DMS153 treated with DMSO at 0.1 percent for 48 hours (cell line): ENCODE measurements around the gene RACK1.

ENCODE experiments used
- DNase-seq: peaks from one replicate; lab custom pipeline; 2025; ENCODE audit not compliant: unreplicated experiment; lab: John Stamatoyannopoulos, UW

The RACK1 gene

GRCh38 chr5:181234455-181235306 lies 9.0 kb downstream of the RACK1 start:
- no peak for DNase-seq

GRCh38 chr5:181233801-181234454 lies 9.8 kb downstream of the RACK1 start:
- no peak for DNase-seq

- DNase-seq, result no peak
These were observed 10.5 kb downstream of the RACK1 start for GRCh38 chr5:181233088-181233800.

DNA sequence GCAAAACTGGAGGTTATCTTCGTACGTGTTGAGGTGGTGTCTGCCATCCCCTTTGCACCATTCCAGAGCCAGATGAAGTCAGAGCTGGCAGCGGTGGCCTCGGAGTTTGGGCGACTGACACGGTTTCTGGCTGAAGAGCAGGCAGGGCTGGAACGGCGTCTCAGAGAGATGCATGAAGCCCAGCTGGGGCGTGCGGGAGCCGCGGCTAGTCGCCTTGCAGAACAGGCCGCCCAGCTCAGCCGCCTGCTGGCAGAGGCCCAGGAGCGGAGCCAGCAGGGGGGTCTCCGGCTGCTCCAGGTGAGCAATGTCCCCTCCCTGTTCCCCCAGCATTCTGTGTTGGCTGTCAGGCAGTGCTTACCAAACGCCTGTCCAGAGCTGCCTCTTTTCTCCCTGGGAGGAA lies 11.1 kb downstream of the RACK1 start:
- no peak for DNase-seq

DNA sequence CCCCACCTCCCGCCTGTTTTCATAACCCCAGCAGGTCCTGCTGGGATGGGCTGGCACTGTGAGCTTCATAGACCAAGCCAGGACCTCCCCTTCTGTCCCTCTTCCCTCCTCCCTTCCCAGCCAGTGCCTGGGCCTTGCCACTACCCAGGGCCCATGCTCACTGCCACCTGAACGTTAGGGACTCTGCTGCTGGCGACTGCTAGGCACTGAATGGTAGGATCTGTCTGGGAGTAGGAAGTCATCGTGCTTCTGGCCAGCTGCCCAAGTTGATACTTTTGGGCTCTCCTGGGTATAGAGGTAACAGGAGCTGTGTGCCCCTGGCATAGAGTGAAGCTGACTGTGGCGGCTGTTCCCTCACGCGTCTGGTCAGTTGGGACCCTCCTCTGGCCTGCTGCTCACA lies 12.3 kb downstream of the RACK1 start:
- no peak for DNase-seq

DNA sequence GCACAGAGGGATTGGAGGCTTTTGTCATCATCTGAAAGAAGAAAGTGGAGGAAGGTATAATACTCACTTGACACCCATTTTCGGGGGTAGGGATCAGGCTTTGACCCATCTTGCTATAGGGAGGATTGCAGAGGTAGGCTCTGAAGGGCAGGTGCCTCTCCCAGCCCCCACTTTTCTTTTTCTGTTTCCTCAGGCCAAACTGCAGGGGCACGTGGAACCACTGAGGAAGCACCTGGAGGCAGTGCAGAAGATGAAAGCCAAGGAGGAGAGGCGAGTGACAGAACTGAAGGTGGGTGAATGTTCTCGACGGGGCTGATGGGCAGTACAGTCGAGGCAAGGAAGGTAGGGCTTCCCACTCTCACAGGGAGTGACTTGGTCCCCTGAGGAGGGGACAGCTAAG lies 13.2 kb downstream of the RACK1 start:
- DNase-seq, result no peak

GRCh38 chr5:181229996-181230395 lies 13.7 kb downstream of the RACK1 start:
- DNase-seq, result no peak

DNA sequence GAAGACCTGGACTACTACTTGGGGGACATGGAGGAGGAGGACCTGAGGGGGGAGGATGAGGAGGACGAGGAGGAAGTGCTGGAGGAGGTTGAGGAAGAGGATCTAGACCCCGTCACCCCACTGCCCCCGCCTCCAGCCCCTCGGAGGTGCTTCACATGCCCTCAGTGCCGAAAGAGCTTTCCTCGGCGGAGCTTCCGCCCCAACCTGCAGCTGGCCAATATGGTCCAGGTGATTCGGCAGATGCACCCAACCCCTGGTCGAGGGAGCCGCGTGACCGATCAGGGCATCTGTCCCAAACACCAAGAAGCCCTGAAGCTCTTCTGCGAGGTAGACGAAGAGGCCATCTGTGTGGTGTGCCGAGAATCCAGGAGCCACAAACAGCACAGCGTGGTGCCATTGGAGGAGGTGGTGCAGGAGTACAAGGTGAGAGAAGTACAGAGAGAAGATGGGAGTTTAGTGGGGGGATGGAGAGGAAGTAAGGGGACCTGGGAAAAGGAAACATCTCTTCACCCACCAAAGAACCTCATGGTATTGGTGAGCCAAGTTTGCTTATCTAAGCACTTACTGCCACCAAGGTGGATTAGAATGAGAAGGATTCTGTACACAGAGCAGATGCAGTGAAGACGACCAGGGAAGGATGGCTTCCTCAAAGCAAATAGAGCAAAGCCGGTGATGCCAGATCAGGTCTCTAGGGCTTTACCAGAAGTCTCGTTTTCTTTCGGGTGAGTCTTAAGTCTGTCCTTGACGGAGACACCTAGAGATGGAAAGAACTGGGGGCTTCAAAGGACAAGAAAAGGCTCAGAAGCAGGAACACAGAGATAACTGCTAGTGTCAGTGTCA lies 19.1 kb downstream of the RACK1 start:
- DNase-seq, result no peak

DNA sequence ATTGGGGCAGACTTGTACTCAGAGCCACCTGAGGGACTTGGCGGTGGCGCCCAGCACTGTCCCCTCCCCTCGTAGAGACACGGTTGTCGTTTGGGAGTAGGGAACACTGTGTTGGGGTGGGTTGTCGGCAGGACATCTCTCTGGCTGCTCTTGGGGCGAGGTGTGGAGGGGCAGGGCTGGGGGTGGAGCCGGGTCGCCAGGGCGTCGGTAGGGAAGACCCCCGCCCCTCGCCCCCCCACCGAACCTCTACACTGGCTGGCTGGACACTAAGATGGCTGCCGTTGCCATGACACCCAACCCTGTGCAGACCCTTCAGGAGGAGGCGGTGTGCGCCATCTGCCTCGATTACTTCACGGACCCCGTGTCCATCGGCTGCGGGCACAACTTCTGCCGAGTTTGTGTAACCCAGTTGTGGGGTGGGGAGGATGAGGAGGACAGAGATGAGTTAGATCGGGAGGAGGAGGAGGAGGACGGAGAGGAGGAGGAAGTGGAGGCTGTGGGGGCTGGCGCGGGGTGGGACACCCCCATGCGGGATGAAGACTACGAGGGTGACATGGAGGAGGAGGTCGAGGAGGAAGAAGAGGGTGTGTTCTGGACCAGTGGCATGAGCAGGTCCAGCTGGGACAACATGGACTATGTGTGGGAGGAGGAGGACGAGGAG lies 19.8 kb downstream of the RACK1 start:
- no peak for DNase-seq

DNA sequence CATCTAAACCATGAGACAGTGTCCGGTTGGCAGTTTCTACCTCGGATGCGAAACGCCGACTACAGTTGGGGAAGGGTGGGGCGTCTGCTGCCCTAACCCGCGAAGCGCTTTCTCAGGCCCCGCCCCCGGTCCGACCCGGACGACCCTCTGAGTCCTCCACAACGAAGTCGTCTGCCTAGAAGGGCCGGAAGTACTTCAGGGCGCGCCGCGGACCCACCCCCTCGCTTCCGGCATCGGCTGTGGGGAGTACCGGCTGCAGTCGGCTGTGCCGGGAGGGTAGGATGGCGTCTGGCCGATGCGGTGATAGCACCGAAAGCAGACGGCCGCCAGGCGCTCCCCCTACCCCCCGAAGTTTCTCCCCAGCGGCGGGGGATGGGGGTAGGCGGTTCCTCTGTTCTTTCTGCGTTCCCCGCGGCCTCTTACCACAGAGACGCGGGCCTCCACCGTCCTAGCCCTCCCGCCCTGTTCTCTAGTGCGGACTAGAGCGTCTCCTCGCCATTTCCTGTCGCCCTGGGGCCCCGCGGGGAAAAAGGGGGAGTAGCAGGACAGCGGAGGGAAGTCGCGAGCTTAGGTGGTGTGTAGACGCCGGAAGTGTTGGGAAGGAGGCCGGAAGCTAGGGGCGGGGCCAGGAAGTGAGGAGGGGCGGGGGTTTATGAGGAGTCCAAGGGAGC lies 20.5 kb downstream of the RACK1 start, which contains the start of gene TRIM41:
TSS of gene TRIM41 (plus strand) at position 224 of the 671 bp plus-strand sequence. CDS start 719 bp downstream, outside the sequence.
- DNase-seq, result no peak

DNA sequence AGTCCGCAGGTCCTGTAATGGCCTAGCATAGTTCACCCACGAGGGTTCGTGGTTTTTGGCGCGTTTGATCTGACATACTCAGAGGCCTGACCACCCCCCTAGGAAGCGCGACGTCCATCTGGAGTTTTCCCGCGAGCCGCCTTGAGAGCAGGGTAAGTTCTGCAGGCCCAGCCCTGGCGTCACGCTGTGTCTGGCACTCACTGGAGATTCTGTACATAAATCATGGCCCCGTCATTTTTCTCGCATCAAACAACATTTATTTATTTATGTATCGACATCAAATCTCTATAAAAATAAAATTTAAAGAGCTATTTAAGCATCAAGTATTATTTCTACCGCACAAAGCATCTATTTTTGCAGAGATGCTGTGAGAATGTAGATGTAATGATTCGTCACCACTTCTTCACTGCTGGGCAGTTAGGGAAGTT lies 21.1 kb downstream of the RACK1 start:
- DNase-seq, result no peak

DNA sequence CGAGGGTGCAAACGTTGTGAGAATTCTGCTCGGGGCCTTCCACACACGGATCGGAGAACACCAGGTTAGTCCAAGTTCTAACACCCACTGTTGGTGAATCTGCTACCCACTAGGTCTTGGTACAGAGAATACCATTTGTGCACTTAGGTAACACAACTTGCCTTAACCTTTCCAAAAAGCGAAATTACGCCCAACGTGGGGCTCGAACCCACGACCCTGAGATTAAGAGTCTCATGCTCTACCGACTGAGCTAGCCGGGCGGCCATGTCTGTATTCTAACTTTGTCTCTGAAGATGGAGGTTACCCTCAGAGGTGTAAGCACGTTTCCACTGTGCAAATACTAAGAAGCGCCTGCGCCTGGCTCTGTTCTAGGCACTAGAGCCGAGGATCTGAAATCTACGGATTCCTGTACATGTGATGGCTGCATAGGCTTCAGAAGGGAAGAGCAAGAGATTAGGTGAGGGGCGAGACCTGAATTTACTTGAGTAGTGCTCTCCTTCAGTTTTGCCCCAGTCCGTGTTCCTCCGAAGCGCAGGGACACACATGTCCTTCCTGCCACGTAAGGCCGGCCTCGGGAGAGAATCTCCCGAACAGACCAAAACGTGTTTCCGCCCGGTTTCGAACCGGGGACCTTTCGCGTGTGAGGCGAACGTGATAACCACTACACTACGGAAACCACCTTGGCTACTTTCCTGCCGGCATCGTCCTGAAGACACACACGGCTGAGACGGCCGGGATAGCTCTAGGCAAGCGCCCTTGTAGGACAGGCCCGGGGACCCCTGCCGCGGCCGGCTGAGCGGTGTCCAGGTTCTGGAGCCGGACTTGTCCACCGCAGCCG lies 21.7 kb downstream of the RACK1 start:
- DNase-seq, result no peak

DNA sequence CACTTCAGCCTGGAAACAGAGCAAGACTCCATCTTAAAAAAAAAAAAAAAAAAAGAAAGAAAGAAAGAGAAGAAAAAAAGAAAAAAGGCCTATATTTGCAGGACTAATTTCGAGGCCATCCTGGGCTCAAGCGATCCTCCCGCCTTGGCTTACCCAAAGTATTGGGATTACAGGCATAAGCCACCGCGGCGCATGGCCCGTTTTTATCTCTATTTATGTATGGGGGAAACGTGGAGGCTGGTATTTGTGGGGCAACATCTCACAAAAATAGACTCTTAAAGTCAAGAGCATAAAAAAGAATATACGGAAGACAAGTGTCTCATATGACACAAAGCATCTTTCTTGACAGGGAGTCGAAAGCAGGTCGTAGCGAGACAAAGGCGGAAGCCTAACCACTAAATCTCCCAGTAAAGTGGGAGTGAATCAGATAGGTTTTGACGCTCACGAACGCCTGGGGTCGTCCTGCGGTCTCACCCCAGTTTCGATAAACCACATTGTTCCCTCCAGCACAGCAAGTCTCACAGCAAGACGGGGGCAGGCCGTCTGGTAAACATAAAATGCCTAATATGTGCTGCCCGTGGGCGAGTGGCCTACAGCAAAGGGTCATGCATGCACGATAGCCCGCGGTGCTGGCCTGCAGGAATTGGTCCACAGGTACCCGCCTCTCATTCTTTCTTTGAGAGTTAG lies 22.5 kb downstream of the RACK1 start:
- no peak for DNase-seq

- no peak for DNase-seq
These were observed 23.6 kb downstream of the RACK1 start for GRCh38 chr5:181220178-181220515.

DNA sequence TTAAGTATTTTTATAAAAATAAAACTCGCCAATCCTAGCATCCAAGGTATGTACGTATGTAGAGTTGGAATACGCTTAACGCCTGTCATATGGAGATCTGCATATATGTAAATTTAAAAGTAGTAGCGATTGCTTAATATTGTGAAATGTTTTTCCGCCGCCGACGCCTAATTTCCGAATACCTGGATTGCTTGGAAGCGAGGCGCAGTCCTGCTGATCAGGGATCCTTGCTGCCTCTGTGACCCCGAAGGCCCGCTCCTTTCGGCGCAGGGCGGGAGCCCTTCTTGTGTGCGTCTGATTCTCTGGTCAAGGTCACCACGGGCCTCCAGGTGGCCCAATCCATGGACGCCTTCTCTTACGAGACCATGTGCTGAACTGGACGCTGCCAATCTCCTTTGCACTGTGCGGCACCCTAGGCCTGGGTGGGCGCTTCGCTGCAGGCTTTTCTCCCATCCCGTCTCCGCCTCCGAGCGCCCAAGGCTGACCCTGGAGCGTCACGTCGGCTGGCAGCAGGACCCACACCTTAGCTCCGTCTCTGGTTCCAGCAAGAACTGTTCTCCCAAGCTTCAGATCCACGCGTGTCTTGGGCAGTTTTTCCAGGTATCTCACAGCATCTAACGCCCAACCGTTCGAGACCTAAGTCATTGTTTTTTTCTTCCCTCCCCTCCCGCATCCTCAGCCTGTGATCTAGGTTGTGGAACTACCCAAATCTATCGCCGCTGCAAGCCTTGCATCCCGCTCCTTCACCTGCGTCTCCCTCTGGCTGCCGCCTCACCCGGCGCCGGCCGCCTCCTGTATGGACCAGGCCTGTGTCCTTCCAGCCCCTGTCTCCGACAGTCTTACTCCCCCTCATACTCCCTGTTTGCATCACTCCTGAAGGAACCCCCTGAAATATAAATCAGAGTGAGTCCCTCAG lies 24.2 kb downstream of the RACK1 start:
- no peak for DNase-seq

GRCh38 chr5:181218795-181219124 lies 24.9 kb downstream of the RACK1 start:
- no peak for DNase-seq

GRCh38 chr5:181217803-181218062 lies 26.0 kb downstream of the RACK1 start:
- DNase-seq, result no peak
